ENCODE data around the gene FGF14.

FGF14 gene

GRCh38 chr13:101773062-101773461 is 628.8 kb downstream of the FGF14 start:
- H2AFZ ChIP-seq (ENCODE audit: low read length): no peak overlapping the region
- H3K9me3 ChIP-seq (replicated peaks in 1 of 2; ENCODE audit: control insufficient read depth in 2 of 2, insufficient read depth in 1 of 2, low read depth in 1 of 2, low read length in 2 of 2): no peaks in the 10 kb centered on the region
- H3K4me1 ChIP-seq (ENCODE audit: control insufficient read depth in 2 of 2, insufficient read depth in 1 of 2, low read depth in 1 of 2, low read length in 2 of 2): no peaks in the 10 kb centered on the region
- no peak overlapping the region for H3K4ac ChIP-seq (ENCODE audit: low read length)
- H3K4me3 ChIP-seq (ENCODE audit: low read length in 2 of 2): no peak overlapping the region
- no peak overlapping the region for H2BK12ac ChIP-seq (ENCODE audit: low read length)
- WGBS, 2 donors (ENCODE audit: extremely low coverage in 2 of 2, insufficient read length in 2 of 2, insufficient replicate concordance in 1 of 2): no CpG with 5 or more reads among the region's 2 CpGs
- no peak overlapping the region for H2BK15ac ChIP-seq (ENCODE audit: low read length)
- H3K27me3 ChIP-seq (ENCODE audit: control insufficient read depth in 3 of 3, insufficient read depth in 3 of 3, low read depth in 1 of 3, low read length in 3 of 3): peaks cover 0 to 6% (median 0%) of the 10 kb centered on the region in 3 experiments
- H4K91ac ChIP-seq (ENCODE audit: low read depth, low read length, poor library complexity): no peak overlapping the region
- no peak overlapping the region for H3K27ac ChIP-seq (replicated peaks; ENCODE audit: low read length)
- H3K79me1 ChIP-seq (ENCODE audit: low read depth, low read length): no peaks in the 10 kb centered on the region
- no peak overlapping the region for H2BK5ac ChIP-seq (ENCODE audit: low read length)
- no peak overlapping the region for H3K14ac ChIP-seq (ENCODE audit: low read length)
- H3K18ac ChIP-seq (ENCODE audit: low read length): no peak overlapping the region
- H3K9ac ChIP-seq (ENCODE audit: low read depth, low read length, poor library complexity): no peak overlapping the region
- no peak for DNase-seq (ENCODE audit: low spot score)
- H2AK5ac ChIP-seq (ENCODE audit: low read depth, low read length): no peak overlapping the region
- H4K8ac ChIP-seq (ENCODE audit: low read depth, low read length): no peak overlapping the region
- H3K4me2 ChIP-seq (ENCODE audit: insufficient read depth, low read length, poor library complexity, severe bottlenecking): no peak overlapping the region
- H2BK120ac ChIP-seq (ENCODE audit: low read depth, low read length): no peak overlapping the region
- H3K23ac ChIP-seq (ENCODE audit: low read depth, low read length, poor library complexity): no peak overlapping the region
- no peaks in the 10 kb centered on the region for H3K36me3 ChIP-seq (replicated peaks in 1 of 2; ENCODE audit: control insufficient read depth in 2 of 2, insufficient read depth in 2 of 2, low read length in 2 of 2)

- Histone ChIP-seq H3K9ac (ENCODE audit: low read depth, low read length, poor library complexity) (no peak overlapping the region), H3K27me3 (ENCODE audit: control insufficient read depth in 3 of 3, insufficient read depth in 3 of 3, low read depth in 1 of 3, low read length in 3 of 3) (no peaks in the 10 kb centered on the region), H3K4me1 (ENCODE audit: control insufficient read depth in 2 of 2, insufficient read depth in 1 of 2, low read depth in 1 of 2, low read length in 2 of 2) (no peaks in the 10 kb centered on the region), H3K36me3 (replicated peaks in 1 of 2; ENCODE audit: control insufficient read depth in 2 of 2, insufficient read depth in 2 of 2, low read length in 2 of 2) (no peaks in the 10 kb centered on the region), H3K27ac (replicated peaks; ENCODE audit: low read length) (no peak overlapping the region), H3K79me1 (ENCODE audit: low read depth, low read length) (no peaks in the 10 kb centered on the region), H3K23ac (ENCODE audit: low read depth, low read length, poor library complexity) (no peak overlapping the region), H2BK5ac (ENCODE audit: low read length) (no peak overlapping the region), H2AFZ (ENCODE audit: low read length) (no peak overlapping the region), H3K14ac (ENCODE audit: low read length) (no peak overlapping the region), H3K9me3 (replicated peaks in 1 of 2; ENCODE audit: control insufficient read depth in 2 of 2, insufficient read depth in 1 of 2, low read depth in 1 of 2, low read length in 2 of 2) (no peaks in the 10 kb centered on the region), H4K91ac (ENCODE audit: low read depth, low read length, poor library complexity) (no peak overlapping the region), H2BK120ac (ENCODE audit: low read depth, low read length) (no peak overlapping the region), H2AK5ac (ENCODE audit: low read depth, low read length) (no peak overlapping the region), H2BK12ac (ENCODE audit: low read length) (no peak overlapping the region), H2BK15ac (ENCODE audit: low read length) (no peak overlapping the region), H3K4me3 (ENCODE audit: low read length in 2 of 2) (no peak overlapping the region), H3K4me2 (ENCODE audit: insufficient read depth, low read length, poor library complexity, severe bottlenecking) (no peak overlapping the region), H3K18ac (ENCODE audit: low read length) (no peak overlapping the region), H4K8ac (ENCODE audit: low read depth, low read length) (no peak overlapping the region), H3K4ac (ENCODE audit: low read length) (no peak overlapping the region)
- no CpG with 5 or more reads among the region's 4 CpGs for WGBS, 2 donors (ENCODE audit: extremely low coverage in 2 of 2, insufficient read length in 2 of 2, insufficient replicate concordance in 1 of 2)
- no peak for DNase-seq (ENCODE audit: low spot score)
Observed at GRCh38 chr13:101767131-101767530, 634.7 kb downstream of the FGF14 start.

GRCh38 chr13:101763191-101763590 is 638.7 kb downstream of the FGF14 start:
- no peak overlapping the region for H2AFZ ChIP-seq (ENCODE audit: low read length)
- H3K4ac ChIP-seq (ENCODE audit: low read length): no peak overlapping the region
- no peak overlapping the region for H3K4me2 ChIP-seq (ENCODE audit: insufficient read depth, low read length, poor library complexity, severe bottlenecking)
- no CpG with 5 or more reads among the region's 1 CpG for WGBS, 2 donors (ENCODE audit: extremely low coverage in 2 of 2, insufficient read length in 2 of 2, insufficient replicate concordance in 1 of 2)
- no peak overlapping the region for H3K18ac ChIP-seq (ENCODE audit: low read length)
- H4K91ac ChIP-seq (ENCODE audit: low read depth, low read length, poor library complexity): no peak overlapping the region
- H3K9me3 ChIP-seq (replicated peaks in 1 of 2; ENCODE audit: control insufficient read depth in 2 of 2, insufficient read depth in 1 of 2, low read depth in 1 of 2, low read length in 2 of 2): no peaks in the 10 kb centered on the region
- no peak overlapping the region for H3K14ac ChIP-seq (ENCODE audit: low read length)
- no peak overlapping the region for H2AK5ac ChIP-seq (ENCODE audit: low read depth, low read length)
- no peak overlapping the region for H2BK15ac ChIP-seq (ENCODE audit: low read length)
- H3K9ac ChIP-seq (ENCODE audit: low read depth, low read length, poor library complexity): no peak overlapping the region
- H2BK12ac ChIP-seq (ENCODE audit: low read length): no peak overlapping the region
- H3K4me3 ChIP-seq (ENCODE audit: low read length in 2 of 2): no peak overlapping the region
- no peak overlapping the region for H3K23ac ChIP-seq (ENCODE audit: low read depth, low read length, poor library complexity)
- H3K36me3 ChIP-seq (replicated peaks in 1 of 2; ENCODE audit: control insufficient read depth in 2 of 2, insufficient read depth in 2 of 2, low read length in 2 of 2): no peaks in the 10 kb centered on the region
- H3K79me1 ChIP-seq (ENCODE audit: low read depth, low read length): no peaks in the 10 kb centered on the region
- H3K27me3 ChIP-seq (ENCODE audit: control insufficient read depth in 3 of 3, insufficient read depth in 3 of 3, low read depth in 1 of 3, low read length in 3 of 3): no peaks in the 10 kb centered on the region
- DNase-seq (ENCODE audit: low spot score): no peak
- H3K27ac ChIP-seq (replicated peaks; ENCODE audit: low read length): no peak overlapping the region
- no peak overlapping the region for H4K8ac ChIP-seq (ENCODE audit: low read depth, low read length)
- H2BK5ac ChIP-seq (ENCODE audit: low read length): no peak overlapping the region
- H2BK120ac ChIP-seq (ENCODE audit: low read depth, low read length): no peak overlapping the region
- H3K4me1 ChIP-seq (ENCODE audit: control insufficient read depth in 2 of 2, insufficient read depth in 1 of 2, low read depth in 1 of 2, low read length in 2 of 2): peaks cover 0 to 3% of the 10 kb centered on the region in 2 donors

- Histone ChIP-seq H3K14ac (ENCODE audit: low read length) (no peak overlapping the region), H3K4me3 (ENCODE audit: low read length in 2 of 2) (no peak overlapping the region), H2AFZ (ENCODE audit: low read length) (no peak overlapping the region), H3K27ac (replicated peaks; ENCODE audit: low read length) (no peak overlapping the region), H4K91ac (ENCODE audit: low read depth, low read length, poor library complexity) (no peak overlapping the region), H3K4me2 (ENCODE audit: insufficient read depth, low read length, poor library complexity, severe bottlenecking) (no peak overlapping the region), H3K18ac (ENCODE audit: low read length) (no peak overlapping the region), H3K4ac (ENCODE audit: low read length) (no peak overlapping the region), H2BK12ac (ENCODE audit: low read length) (no peak overlapping the region), H3K9ac (ENCODE audit: low read depth, low read length, poor library complexity) (no peak overlapping the region), H3K27me3 (ENCODE audit: control insufficient read depth in 3 of 3, insufficient read depth in 3 of 3, low read depth in 1 of 3, low read length in 3 of 3) (no peaks in the 10 kb centered on the region), H2BK5ac (ENCODE audit: low read length) (no peak overlapping the region), H2BK120ac (ENCODE audit: low read depth, low read length) (no peak overlapping the region), H3K4me1 (ENCODE audit: control insufficient read depth in 2 of 2, insufficient read depth in 1 of 2, low read depth in 1 of 2, low read length in 2 of 2) (peaks cover 0 to 3% of the 10 kb centered on the region in 2 donors), H4K8ac (ENCODE audit: low read depth, low read length) (no peak overlapping the region), H3K23ac (ENCODE audit: low read depth, low read length, poor library complexity) (no peak overlapping the region), H3K79me1 (ENCODE audit: low read depth, low read length) (no peaks in the 10 kb centered on the region), H2BK15ac (ENCODE audit: low read length) (no peak overlapping the region), H2AK5ac (ENCODE audit: low read depth, low read length) (no peak overlapping the region), H3K36me3 (replicated peaks in 1 of 2; ENCODE audit: control insufficient read depth in 2 of 2, insufficient read depth in 2 of 2, low read length in 2 of 2) (no peaks in the 10 kb centered on the region), H3K9me3 (replicated peaks in 1 of 2; ENCODE audit: control insufficient read depth in 2 of 2, insufficient read depth in 1 of 2, low read depth in 1 of 2, low read length in 2 of 2) (no peaks in the 10 kb centered on the region)
- DNase-seq (ENCODE audit: low spot score): no peak
- WGBS, 2 donors (ENCODE audit: extremely low coverage in 2 of 2, insufficient read length in 2 of 2, insufficient replicate concordance in 1 of 2): no CpG with 5 or more reads among the region's 1 CpG
Observed at GRCh38 chr13:101757446-101758039, 644.3 kb downstream of the FGF14 start.

All from neuronal stem cell (in vitro differentiated cells).